NCI-H748 treated with DMSO at 0.1 percent for 48 hours (cell line): ENCODE data around the gene BRSK1.
"Not testable (repeated sequence)": the region's sequence is repeated elsewhere in the genome, so short reads cannot be mapped to it uniquely, and the experiment has no call there.

Experiments
- DNase-seq: peaks from one replicate; lab custom pipeline; 2025; lab: John Stamatoyannopoulos, UW

BRSK1 gene

GRCh38 chr19:55329791-55330190 lies 46.0 kb downstream of the BRSK1 start:
- not testable (repeated sequence) for DNase-seq

- DNase-seq = no peak
Observed at GRCh38 chr19:55333870-55334269, 50.1 kb downstream of the BRSK1 start.

- DNase-seq = no peak
Observed at GRCh38 chr19:55336101-55336500, 52.3 kb downstream of the BRSK1 start.

DNA sequence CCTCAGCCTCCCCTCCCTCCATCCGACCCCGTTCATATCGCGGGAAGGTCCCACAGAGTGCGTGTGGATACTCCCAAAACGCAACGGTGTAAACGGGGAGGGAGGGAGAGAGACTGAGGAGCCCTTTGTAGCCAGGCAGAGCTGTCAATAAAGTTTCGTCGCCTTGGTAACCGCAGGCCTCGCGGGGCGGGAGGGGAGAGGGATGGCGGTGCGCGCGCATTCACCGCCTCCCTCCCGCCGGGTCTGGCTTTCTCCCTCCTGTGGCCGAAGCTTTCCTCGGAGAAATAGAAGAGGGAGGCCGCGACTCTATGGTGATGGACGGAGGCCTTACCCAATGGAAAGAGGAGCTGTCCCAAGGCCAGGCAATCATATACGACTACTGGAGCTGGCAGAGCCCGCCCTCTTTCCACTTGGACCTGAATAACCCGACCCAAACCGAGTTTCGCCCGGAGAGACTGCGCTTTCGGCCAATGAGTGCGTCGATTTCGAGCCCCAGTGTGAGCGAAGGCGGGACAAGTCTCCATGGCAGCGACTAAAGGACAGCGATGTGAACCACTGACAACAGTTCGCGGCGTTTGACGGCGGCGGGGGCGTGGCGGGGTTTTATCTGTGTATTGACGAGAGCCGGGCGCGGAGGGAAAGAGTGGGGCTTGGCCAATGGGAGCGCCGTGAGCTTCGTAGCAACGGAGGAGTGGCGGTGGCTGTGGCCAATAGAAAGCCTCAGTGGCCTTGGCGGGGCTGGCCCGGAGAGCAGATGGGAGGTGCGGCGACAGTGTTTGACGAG lies 55.5 kb downstream of the BRSK1 start, which contains the start of gene KMT5C:
Gene KMT5C (plus strand): TSS at position 772 of the 784 bp plus-strand sequence. CDS start 2,061 bp downstream, outside the sequence.
- DNase-seq = peak; percentile 100

DNA sequence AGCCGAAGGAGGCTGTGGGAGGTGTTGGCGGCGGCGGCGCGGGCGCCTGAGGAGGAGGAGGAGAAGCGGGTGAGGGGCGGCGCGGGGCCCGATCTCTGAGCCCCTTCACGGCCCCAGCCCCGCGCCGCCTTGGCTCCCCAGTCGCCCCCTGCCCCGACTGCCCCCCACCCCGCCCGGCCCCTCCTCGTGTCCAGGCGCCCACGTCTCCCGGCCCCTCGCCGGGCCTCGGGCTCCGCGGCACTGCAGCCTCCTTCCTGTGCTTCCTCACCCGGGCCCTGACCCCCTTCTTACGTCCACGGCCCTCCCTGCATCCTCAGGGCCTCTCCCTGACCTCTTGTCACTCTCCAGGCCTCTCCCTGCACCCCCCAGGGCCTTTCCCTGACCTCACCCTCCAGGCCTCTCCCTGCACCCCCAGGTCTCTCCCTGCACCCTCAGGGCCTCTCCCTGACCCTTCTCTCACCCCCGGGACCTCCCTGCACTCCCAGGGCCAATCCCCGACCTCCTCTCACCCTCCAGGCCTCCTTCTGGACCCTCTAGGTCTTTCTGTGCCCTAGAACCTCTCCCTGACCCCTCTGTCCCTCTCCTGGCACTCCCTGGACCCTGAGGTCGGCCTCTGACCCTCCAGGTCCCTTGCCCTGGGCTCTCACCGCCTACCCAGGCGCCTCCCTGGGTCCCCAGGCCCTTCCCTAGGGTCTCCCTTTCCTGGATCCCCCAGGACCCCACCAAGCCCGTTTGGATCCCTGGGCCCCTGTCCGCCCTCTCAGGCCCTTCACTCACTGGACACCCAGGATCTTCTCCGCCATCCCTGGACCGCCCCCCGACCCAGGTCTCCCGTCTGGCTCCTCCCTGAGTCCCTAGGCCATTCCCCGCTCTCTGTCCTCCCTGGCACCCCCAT lies 56.3 kb downstream of the BRSK1 start:
- DNase-seq = no peak

DNA sequence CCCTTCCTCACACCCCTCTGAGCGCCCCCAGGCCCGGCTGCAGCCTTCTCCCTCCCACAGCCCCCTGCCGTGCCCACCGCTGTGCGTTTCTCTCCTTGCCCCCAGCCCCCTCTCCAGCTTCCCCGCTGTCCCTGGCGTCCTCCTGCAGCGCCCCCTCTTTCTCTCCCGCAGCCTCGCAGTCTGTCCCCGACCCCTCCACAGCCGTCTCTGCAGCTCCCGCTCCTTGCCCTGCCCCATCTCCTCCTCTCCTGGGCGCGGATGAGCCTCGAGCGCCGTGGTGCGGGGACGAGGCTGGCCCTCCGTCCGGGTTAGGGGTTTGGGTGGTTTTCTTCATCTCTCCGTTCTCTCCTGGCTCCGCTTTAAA lies 57.0 kb downstream of the BRSK1 start:
- DNase-seq = peak; percentile 82

GRCh38 chr19:55341171-55341588 lies 57.4 kb downstream of the BRSK1 start:
- DNase-seq = peak; percentile 82

GRCh38 chr19:55341595-55342531 lies 58.1 kb downstream of the BRSK1 start:
- no peak for DNase-seq

- no peak for DNase-seq
Observed at GRCh38 chr19:55344444-55344843, 60.6 kb downstream of the BRSK1 start.

GRCh38 chr19:55345101-55345817 lies 61.5 kb downstream of the BRSK1 start:
- DNase-seq = no peak

DNA sequence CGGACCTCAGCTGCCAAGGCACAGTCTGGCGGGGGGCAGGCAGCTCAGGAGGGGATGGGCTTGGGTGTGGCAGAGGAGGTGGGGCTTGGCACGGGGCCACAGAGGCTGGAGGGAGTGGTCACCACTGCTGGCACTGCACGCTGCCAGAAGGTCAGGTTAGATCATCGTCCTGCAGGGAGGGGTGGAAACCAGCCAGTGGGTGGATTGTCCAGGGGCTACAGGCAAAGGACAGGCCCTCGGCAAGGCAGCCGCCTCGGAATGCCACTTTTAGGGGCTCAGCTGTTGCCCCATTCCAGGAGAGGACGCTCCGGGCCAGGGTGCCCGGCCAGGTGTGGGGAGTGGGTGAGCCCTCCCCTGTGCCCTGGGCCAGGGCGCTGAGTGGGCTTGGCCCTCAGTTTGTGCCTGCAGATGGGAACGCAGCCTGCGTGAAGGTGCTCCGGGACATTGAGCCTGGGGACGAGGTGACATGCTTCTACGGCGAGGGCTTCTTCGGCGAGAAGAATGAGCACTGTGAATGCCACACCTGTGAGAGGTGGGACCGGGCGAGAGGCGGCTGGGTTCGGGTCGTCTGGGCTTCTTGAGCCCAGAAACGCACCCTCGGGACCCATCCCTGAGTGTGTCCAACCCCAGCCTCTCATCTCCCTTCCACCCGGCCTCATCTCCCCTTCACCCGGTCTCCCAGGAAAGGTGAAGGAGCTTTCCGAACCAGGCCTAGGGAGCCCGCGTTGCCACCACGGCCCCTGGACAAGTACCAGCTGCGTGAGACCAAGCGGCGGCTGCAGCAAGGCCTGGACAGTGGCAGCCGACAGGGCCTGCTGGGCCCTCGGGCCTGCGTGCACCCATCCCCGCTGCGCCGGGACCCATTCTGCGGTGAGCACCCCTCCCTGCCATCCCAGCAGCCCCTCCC lies 62.3 kb downstream of the BRSK1 start:
- peak; percentile 9 for DNase-seq

GRCh38 chr19:55346725-55347441 lies 63.1 kb downstream of the BRSK1 start:
- no peak for DNase-seq

GRCh38 chr19:55347442-55348009 lies 63.7 kb downstream of the BRSK1 start:
- DNase-seq = no peak

- DNase-seq = no peak
Observed at GRCh38 chr19:55348317-55349034, 64.7 kb downstream of the BRSK1 start.

DNA sequence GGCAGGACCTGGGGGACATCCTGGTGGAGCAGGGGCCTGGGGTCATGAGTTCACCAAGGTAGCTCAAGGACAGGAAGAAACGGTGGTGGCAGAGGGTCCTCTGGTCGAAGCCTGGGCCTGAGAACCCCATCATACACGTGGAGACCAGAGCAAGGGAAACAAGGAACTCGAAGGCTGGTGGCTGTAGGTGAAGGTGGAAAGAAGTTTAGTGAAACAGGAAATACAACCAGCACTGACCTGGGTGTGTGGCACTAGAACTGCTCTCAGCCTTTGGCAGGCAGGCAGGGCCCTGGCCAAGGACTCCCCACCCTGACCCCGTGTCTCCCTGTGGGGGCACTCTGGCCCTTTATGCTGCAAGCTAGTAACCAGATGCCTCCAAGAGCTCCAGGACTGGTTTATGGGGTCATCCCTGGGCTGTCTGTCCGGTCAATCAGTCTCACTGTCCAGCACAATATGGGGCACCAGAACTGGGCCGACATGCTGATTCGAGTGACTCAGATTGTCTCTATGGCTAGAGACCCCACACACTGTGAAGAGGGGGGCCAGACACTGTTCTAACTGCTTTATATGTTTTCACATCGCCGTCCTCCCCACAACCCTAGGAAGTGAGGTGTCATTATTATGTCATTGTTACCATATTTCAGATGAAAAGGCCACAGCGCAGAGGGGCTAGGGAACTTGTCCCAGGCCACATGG lies 67.0 kb downstream of the BRSK1 start:
- DNase-seq = no peak

GRCh38 chr19:55352040-55352439 lies 68.2 kb downstream of the BRSK1 start:
- no peak for DNase-seq

DNA sequence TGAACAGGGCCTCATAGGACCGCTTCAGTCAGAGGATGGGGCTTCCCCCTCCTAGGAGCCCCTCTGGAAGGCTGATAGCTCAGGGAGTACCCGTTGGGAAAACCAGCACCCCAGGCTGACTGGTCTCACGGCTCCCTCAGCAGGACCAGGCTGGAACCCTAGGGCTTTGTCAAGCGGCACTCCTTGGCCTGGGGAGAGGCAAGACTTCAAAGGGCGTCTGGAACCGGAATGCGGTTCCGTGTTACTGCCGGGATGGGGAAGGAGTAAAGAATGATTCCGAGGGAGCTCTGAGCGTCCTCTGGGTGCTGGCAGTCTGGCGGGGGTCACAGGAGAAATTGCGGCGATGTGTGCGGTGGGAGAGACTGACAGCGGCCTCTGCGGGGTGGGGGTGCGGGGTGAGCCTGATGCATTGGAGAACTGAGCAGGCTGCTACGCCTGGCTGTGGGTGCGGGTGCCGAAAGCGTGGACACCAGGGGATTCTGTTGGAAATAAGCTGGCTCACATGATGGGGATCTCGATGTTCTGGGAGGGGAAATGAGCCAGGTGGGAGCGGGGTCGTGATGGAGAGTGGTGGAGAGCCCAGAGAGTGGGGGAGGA lies 68.8 kb downstream of the BRSK1 start:
- DNase-seq = no peak
